GM18519 (cell line): Measurements from ENCODE around the gene CABLES2.

Source experiments
- ATAC-seq: cut with Tn5 transposase; IDR thresholded peaks from one replicate; pipeline ENCODE4 v1.9.1; 2021; ENCODE audit warnings: mild to moderate bottlenecking, moderate library complexity; ENCODE audit not compliant: unreplicated experiment, low FRiP score

Gene CABLES2

DNA sequence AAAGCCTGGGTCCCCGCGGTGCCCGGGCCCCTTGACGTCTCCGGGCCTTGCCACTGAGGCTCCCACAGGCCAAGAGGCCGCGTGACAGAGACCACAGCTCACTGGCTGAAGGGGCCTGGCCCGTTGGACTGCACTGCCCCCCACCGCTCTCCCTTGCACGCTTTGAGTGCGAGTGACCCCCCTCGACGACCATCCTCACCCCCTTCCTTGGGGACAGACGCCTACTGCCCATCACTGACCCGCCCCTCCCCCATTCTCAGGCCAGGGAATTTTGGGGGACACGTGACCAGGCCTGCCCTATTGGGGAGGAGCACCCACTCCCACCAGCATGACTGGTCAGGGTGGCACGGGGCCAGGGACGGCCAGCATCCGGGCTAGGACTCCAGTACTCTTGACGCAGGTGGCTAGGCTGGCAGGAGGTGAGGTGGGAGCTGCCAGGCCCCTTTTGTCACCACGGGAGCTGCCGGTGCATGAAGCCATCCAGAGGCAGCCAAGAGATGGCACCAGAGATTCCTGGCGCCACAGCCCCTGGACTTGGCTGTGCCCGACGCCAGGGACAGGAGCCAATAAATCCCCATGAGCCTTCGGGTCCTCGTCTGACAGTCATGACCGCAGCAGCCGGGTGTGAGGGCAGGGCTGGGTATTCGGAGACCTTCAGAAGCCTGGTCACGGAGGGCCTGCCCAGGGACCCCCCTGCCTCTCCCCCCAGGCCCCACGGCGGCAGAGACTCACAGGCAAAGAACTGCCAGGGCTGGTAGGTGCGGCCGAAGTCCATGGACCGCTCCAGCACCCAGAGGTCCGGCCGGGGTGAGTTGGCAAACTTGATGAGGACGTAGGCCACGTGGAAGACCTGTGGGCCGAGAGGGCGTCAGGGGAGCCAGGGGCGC is 54.4 kb downstream of the CABLES2 start:
- ATAC-seq: no peak

DNA sequence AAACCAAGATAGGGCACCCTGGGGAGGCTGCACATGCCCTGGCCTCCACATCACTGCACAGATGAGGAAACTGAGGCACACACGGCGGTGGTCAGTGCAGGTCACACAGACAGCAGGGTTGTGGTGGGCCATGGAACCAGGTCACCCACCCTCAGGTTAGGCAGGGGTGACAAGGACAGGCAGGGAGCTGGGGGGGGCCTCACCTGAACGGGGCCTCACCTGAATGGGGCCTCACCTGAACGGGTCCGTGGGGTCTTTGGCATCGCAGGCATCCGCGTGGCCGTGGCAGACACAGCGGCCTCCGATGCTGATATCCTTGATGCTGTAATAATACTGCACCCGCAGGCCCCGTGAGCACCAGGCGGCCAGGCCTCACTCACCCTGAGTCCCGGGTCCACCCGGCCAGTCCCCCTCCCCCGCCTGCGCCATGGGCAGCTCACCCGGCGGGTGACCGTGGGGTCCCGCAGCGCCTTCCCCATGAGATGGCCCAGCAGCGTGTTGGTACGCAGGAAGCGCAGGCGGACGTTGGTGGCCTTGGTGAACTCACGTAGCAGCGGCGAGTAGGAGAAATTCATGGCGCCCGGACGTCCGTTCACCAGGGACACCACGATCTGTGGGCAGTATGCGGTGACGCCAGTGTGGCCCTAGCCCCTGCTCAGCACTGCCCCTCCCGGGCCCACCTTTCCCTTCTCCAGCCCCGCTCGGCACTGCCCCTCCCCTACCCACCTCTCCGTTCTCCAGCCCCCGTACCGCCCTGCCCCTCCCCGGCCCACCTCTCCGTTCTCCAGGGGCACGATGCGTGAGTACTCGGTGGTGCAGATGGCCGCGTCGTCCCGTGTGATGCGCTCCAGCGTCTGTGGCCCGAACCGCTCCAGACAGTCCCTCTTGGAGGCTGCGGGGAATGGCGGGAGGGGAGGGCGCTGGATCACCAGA is 55.4 kb downstream of the CABLES2 start:
- no peak for ATAC-seq

DNA sequence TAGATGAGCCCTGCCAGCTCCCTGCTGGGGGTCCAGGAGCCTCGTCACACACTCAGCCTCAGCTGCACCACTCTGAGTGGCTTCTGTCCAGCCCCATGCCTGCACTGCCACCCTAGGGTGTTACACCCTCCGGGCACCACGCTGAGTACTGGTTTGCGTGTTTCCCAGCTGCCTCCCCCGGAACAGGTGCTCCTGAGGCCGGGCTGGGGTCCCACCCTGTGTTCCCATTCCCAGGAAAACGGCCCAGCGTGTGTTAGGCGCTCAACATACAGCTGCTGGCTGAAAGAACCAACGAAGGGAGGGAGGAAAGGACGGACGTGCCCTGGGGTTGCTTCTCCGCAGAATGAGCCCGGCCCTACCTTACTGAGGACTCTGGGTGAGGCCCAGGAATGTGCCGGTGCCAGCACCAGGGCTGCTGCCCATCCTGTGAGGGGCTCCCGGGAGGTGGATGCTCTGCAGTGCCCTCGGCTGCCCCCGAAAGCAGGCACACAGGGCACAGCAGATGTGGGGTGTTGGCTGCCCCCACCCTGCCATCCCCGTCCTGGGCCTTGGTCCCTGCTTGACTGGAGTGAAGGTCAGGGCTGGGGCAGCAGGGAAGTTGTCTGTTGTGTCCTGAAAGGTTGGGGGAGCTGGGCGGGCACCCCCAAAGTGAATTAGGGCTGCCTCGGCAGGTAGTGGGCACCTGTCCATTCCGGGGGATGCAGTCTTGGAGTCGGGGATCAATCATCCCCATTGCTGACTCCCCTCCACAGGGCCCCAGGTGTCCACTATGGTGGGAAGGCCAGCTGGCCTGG is 56.3 kb downstream of the CABLES2 start:
- no peak for ATAC-seq

- ATAC-seq: no peak
Observed at GRCh38 chr20:62350098-62350628, 56.9 kb downstream of the CABLES2 start.

DNA sequence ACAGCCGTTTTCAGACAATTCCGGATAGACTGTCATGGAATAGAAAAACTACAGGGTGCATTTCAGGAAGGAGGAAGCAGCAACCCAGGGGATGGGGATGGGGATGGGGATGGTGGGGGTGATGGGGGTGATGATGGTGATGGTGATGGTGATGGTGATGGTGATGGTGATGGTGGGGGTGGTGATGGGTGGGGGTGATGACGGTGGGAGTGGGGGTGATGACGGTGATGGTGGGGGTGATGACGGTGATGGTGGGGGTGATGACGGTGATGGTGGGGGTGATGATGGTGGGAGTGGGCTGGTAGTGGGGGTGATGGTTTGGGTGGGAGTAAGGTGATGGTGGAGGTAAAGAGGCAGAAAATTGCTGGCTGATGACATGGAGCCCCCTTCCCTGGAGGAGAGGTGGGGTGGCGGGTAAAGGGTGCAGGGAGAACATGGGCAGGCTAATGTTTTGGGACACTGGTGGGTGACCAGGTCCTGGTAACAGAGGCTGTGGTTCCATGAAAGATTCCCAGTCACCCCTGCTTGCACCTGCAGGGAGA is 57.5 kb downstream of the CABLES2 start:
- no peak for ATAC-seq

- ATAC-seq: no peak
Observed at GRCh38 chr20:62348604-62349003, 58.5 kb downstream of the CABLES2 start.

- ATAC-seq: no peak
Observed at GRCh38 chr20:62347445-62347844, 59.6 kb downstream of the CABLES2 start.

DNA sequence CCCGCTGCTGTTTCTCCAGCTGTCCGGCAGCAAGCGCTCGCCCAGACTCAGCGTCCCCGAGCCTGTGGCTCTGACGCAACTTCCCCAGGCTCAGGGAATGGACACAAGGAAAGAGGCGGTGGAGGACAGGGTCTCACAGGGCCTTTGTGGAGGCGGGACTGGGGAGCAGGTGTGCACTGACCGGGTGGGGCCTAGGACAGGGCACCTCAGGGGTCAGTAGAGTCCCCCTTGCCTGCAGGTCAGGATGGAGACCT is 60.0 kb downstream of the CABLES2 start:
- no peak for ATAC-seq

GRCh38 chr20:62346398-62347150 is 60.5 kb downstream of the CABLES2 start:
- no peak for ATAC-seq

- no peak for ATAC-seq
Observed at GRCh38 chr20:62345681-62346370, 61.3 kb downstream of the CABLES2 start.

DNA sequence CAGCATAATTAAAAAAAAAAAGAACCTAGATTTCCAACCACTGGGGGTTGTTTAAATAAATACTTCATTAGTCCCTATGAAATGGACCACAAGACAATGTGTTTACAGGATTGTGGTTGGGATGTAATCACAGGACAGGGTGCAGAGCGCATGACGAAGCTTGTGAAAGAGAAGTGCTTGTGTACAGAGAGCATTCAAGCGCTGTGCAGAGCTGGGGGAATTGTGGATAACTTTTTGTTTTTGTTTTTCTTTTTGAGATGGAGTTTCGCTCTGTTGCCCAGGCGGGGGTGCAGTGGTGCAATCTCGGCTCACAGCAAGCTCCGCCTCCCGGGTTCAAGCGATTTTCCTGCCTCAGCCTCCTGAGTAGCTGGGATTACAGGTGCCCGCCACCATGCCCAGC is 62.3 kb downstream of the CABLES2 start:
- ATAC-seq: no peak

DNA sequence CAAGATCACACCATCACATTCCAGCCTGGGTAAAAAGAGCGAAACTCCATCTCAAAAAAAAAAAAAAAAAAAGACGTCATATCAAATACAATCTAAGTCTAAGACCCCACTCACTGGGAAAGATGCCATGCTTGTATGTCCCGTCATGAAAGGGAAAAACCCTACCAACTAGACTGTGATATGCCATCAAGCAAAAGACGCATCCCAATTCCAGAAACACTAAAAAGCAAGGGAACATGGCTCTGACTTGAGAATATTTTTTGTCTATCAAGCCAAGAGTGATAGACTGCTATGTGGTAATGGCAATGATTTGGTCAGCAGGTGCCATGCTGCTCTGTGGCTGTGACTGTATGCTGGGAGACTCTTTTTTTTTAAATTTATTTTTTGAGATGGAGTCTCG is 63.0 kb downstream of the CABLES2 start:
- no peak for ATAC-seq

DNA sequence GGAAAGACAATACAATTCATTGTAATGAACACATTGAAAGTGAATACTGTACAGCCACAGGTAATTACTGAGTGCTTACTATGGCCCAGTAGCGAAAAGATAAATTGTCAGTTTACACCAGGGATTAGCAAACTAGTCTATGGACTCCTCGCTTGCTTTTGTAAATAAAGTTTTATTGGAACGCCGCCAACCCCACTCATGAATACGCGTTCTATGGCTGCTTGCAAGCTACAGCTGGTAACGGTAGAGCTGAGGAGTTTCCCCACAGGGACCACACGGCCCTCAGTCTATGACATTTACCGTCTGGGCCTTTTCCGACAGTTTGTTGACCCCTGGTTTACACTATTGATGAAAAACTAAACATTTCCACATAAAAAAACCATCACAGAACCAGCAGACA is 64.2 kb downstream of the CABLES2 start:
- ATAC-seq: no peak

DNA sequence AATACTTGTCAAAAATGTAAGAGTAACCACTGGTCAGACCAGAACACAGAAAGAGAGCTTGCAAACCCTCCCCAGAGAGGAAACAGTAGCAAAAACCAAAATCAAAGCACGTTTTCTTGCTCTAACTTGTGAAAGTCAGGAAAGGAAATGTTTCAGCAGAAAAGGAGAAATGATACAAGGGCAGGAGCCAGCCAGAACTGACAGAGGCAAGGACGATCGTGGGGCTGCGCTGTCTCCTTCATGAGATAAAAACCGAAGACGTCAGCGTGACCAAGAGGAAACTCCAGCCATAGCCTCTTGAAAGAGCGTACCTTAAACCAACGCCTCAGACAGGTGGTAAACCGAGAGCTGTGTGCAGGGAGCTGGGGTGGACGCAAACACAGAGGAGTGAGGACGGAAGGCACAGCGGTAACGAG is 67.4 kb downstream of the CABLES2 start:
- ATAC-seq: peak; percentile 46
